A673 (cell line): ENCODE data around the gene LPIN3.

ENCODE experiments used
- CTCF ChIP-seq: fragments of 300-800, 200-600 bp; sonication (generic); conservative IDR thresholded peaks from 2 replicates; pipeline ENCODE4 v1.5.1; 2017; ENCODE audit warnings: low read depth, mild to moderate bottlenecking, antibody characterized with exemption, low read length, moderate library complexity, mixed read lengths
- EZH2 ChIP-seq: fragments of 200-600 bp; sonication (generic); IDR thresholded peaks from 2 replicates; pipeline ENCODE4 v1.6.1; 2017; ENCODE audit warnings: borderline replicate concordance, low read depth, mild to moderate bottlenecking, mixed read lengths, antibody characterized with exemption, low read length; ENCODE audit not compliant: poor library complexity, severe bottlenecking

- no peak for TF ChIP-seq CTCF
- no peak for TF ChIP-seq EZH2
Observed at GRCh38 chr20:41309817-41310216, 30.8 kb upstream of the LPIN3 start.
